Astrocyte of the spinal cord (primary cell): ENCODE data around the gene WDR62.

Experiments
- DNase-seq: peaks from one replicate; pipeline ENCODE4 v3.0.0; 2011; ENCODE audit warnings: low read depth, low spot score
- H3K4me3 ChIP-seq: 2 replicates; pipeline ENCODE4 v1.5.1; 2011; ENCODE audit warnings: low read depth, mild to moderate bottlenecking, low read length, moderate library complexity
- CTCF ChIP-seq: IDR thresholded peaks from 2 replicates; pipeline ENCODE4 v1.5.1; 2012; ENCODE audit warnings: low read depth, mild to moderate bottlenecking, low read length, inconsistent platforms
- in situ Hi-C: cut with HindIII; loops from 2 replicates; pipeline ENCODE4 v1.10.0; 2017; ENCODE audit warnings: low sequenced_read_pairs

WDR62 gene

DNA sequence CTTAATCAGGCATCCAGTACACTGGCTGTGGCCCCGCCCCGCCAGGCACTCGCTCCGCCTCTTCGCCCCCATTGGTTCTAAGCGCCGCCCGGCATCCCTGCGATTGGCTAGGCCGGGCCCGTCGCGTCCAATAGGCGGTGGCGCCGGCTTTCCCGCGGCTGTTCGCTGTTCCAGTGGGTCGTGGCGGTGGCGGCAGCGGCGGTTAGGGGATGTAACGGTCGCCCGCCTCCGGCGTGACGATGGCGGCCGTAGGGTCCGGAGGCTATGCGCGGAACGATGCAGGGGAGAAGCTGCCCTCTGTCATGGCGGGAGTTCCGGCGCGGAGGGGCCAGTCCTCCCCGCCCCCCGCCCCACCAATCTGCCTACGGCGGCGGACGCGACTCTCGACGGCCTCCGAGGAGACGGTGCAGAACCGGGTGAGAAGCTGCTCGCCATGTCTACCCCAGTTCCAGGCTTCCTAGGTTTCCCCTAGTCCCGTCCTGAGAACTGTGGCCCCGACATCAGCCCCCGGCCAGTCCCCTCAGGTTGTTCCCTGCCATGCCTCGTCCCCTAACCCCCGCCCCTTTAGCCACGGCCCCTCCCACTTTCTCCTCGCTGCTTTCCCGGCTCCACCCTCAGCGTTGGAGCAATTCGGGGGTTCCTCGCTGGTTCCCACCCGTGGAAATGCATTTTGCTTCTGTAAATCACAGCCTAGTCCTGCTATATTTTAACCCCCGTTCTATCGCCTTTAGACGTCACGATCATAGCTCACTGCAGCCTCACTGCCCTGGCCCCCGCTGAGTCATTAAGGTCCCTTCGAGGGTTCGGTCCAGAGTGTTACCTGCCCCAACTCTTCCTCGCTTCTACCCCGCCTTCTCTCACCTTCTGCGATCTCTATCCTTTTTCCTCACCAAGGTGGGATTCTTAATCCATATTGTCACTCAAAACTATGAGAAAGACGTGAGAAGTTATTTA is at the start of gene WDR62:
TSS of gene WDR62 (plus strand) at position 165 of the 954 bp plus-strand sequence. CDS start at position 240, 75 bp downstream.
- DNase-seq = peak; percentile 23
- peak within 1 kb of the TSS; percentile 85 for H3K4me3 ChIP-seq
- TF ChIP-seq CTCF = no peak
- in situ Hi-C loops = no loop called here

- no peak overlapping the region for H3K4me3 ChIP-seq
- TF ChIP-seq CTCF = no peak
- in situ Hi-C loops = no loop called here
- no peak for DNase-seq
These were observed 47.7 kb upstream of the WDR62 start for GRCh38 chr19:36006955-36007354.

GRCh38 chr19:36008336-36008978 is 46.2 kb upstream of the WDR62 start, which contains the start of gene SYNE4:
Gene SYNE4 (minus strand): TSS chr19:36008813. CDS start chr19:36008681, 132 bp downstream.
- in situ Hi-C loops = no loop called here
- peak within 1 kb of the TSS; percentile 34 for H3K4me3 ChIP-seq
- no peak for DNase-seq
- TF ChIP-seq CTCF = no peak

GRCh38 chr19:36009220-36009619 is 45.5 kb upstream of the WDR62 start:
- in situ Hi-C loops = no loop called here
- no peak for TF ChIP-seq CTCF
- DNase-seq = peak; percentile 50

GRCh38 chr19:36009633-36010379 is 44.9 kb upstream of the WDR62 start:
- no peak for TF ChIP-seq CTCF
- in situ Hi-C loops = no loop called here
- DNase-seq = no peak
- peak overlapping the region; percentile 34 for H3K4me3 ChIP-seq

More at GRCh38 chr19:36009220-36009619, 45.5 kb upstream of the WDR62 start:
- H3K4me3 ChIP-seq = peak overlapping the region; percentile 34

- TF ChIP-seq CTCF = no peak
- no peak for DNase-seq
- no peak overlapping the region for H3K4me3 ChIP-seq
- in situ Hi-C loops = no loop called here
These were observed 44.3 kb upstream of the WDR62 start for GRCh38 chr19:36010402-36010801.
